CD14-positive monocyte (primary cell): ENCODE results near the gene PRSS27. TPM values are rescaled to one million over a fixed set of nuclear protein-coding genes. Genes with fewer than 3 reads are reported as not detected.

ENCODE experiments used
- DNase-seq, 3 donors: peaks; one replicate each; pipeline ENCODE4 v3.0.0-alpha.2; 2011 to 2022
- H2AFZ ChIP-seq: 2 replicates; pipeline ENCODE4 v1.6.0; 2012; ENCODE audit warnings: mild to moderate bottlenecking, low read depth, low read length, inconsistent platforms; ENCODE audit not compliant: insufficient read depth, poor library complexity, severe bottlenecking
- H3K27ac ChIP-seq, 2 donors: 1 replicate in 1 of 2; 2 replicates in 1 of 2; pipeline ENCODE4 v1.5.1; 2012 to 2013; ENCODE audit warnings: low read length in 2 of 2, control low read depth in 1 of 2, inconsistent platforms in 1 of 2, low read depth in 1 of 2, mild to moderate bottlenecking in 1 of 2
- H3K27me3 ChIP-seq, 2 donors: one replicate each; pipeline versions ENCODE4 v1.6.0 to v1.6.1; 2011 to 2013; ENCODE audit warnings: low read length in 2 of 2; ENCODE audit not compliant: control insufficient read depth in 2 of 2, insufficient read depth in 2 of 2
- H3K36me3 ChIP-seq, 2 donors: replicated peaks in 1 of 2; 1 replicate in 1 of 2; 2 replicates in 1 of 2; pipeline versions ENCODE4 v1.5.1 to v1.6.1; 2012 to 2013; ENCODE audit warnings: low read length in 2 of 2, control low read depth in 1 of 2, inconsistent platforms in 1 of 2, mild to moderate bottlenecking in 1 of 2; ENCODE audit not compliant: insufficient read depth in 2 of 2, control insufficient read depth in 1 of 2
- H3K4me1 ChIP-seq, 2 donors: 1 replicate in 1 of 2; 2 replicates in 1 of 2; pipeline versions ENCODE4 v1.5.1 to v1.6.1; 2012 to 2013; ENCODE audit warnings: low read length in 2 of 2, control low read depth in 1 of 2, inconsistent platforms in 1 of 2, mild to moderate bottlenecking in 1 of 2, moderate library complexity in 1 of 2; ENCODE audit not compliant: insufficient read depth in 2 of 2, control insufficient read depth in 1 of 2
- H3K4me2 ChIP-seq: replicated peaks from 2 replicates; pipeline ENCODE3; 2012; ENCODE audit warnings: low read length, moderate library complexity, mild to moderate bottlenecking; ENCODE audit not compliant: poor library complexity, severe bottlenecking; ENCODE audit errors: extremely low read depth
- H3K4me3 ChIP-seq, 3 experiments: fragments of 200-600 bp in 1 of 3; sonication (generic) in 1 of 3; replicated peaks in 1 of 3; 1 replicate in 2 of 3; 2 replicates in 1 of 3; pipeline ENCODE4 v1.5.1; 2011 to 2013; ENCODE audit warnings: low read length in 3 of 3, mild to moderate bottlenecking in 3 of 3, control low read depth in 2 of 3, low read depth in 2 of 3, inconsistent platforms in 1 of 3, moderate library complexity in 1 of 3
- H3K79me2 ChIP-seq: 2 replicates; pipeline ENCODE4 v1.6.0; 2012; ENCODE audit warnings: mild to moderate bottlenecking, control low read depth, inconsistent platforms, low read length, moderate library complexity; ENCODE audit not compliant: insufficient read depth
- H3K9ac ChIP-seq: 2 replicates; pipeline ENCODE4 v1.6.0; 2017; ENCODE audit warnings: low read length, mild to moderate bottlenecking; ENCODE audit not compliant: insufficient read depth, poor library complexity, severe bottlenecking
- H3K9me3 ChIP-seq, 2 donors: replicated peaks in 1 of 2; 1 replicate in 1 of 2; 2 replicates in 1 of 2; pipeline versions ENCODE4 v1.5.1 to v1.6.1; 2012 to 2013; ENCODE audit warnings: low read length in 2 of 2, control low read depth in 1 of 2; ENCODE audit not compliant: control insufficient read depth in 1 of 2, insufficient read depth in 1 of 2
- H4K20me1 ChIP-seq: 2 replicates; pipeline ENCODE4 v1.6.0; 2012; ENCODE audit warnings: mild to moderate bottlenecking, low read length, control low read depth, moderate library complexity; ENCODE audit not compliant: insufficient read depth
- H3K27ac Mint-ChIP-seq, 7 donors: one replicate each; pipeline ENCODE4 v1.8.0; 2020; ENCODE audit warnings: mild to moderate bottlenecking in 7 of 7, mixed read lengths in 7 of 7, moderate library complexity in 6 of 7, inconsistent platforms in 2 of 7
- H3K27me3 Mint-ChIP-seq, 3 donors: one replicate each; pipeline ENCODE4 v1.8.0; 2021 to 2022; ENCODE audit warnings: low read depth in 3 of 3, mild to moderate bottlenecking in 3 of 3, mixed read lengths in 3 of 3, moderate library complexity in 3 of 3, inconsistent platforms in 1 of 3
- H3K36me3 Mint-ChIP-seq, 2 donors: one replicate each; pipeline ENCODE4 v1.8.0; 2020; ENCODE audit warnings: mixed read lengths in 2 of 2, inconsistent platforms in 1 of 2, mild to moderate bottlenecking in 1 of 2
- H3K4me1 Mint-ChIP-seq: one replicate; pipeline ENCODE4 v1.8.0; 2020; ENCODE audit warnings: mild to moderate bottlenecking, mixed read lengths
- H3K4me3 Mint-ChIP-seq, 2 donors: one replicate each; pipeline ENCODE4 v1.8.0; 2020; ENCODE audit warnings: mild to moderate bottlenecking in 2 of 2, mixed read lengths in 2 of 2, moderate library complexity in 1 of 2
- H3K9me3 Mint-ChIP-seq, 7 donors: one replicate each; pipeline ENCODE4 v1.8.0; 2020 to 2022; ENCODE audit warnings: mixed read lengths in 7 of 7, mild to moderate bottlenecking in 6 of 7, moderate library complexity in 6 of 7, inconsistent platforms in 2 of 7
- CTCF ChIP-seq: fragments of 200-600 bp; IDR thresholded peaks from one replicate; pipeline ENCODE4 v1.8.0; 2022; ENCODE audit warnings: antibody characterized with exemption, mild to moderate bottlenecking
- WGBS: methylation state at CpG from one replicate; pipeline ENCODE4 v1.1.5; 2013; ENCODE audit warnings: missing lambda C conversion rate; ENCODE audit not compliant: insufficient coverage; 5-methylcytosine and 5-hydroxymethylcytosine counted together
- intact Hi-C, 2 donors: fragments of 100-400 bp; cut with micrococcal nuclease; formaldehyde crosslinking; loops; one replicate each; pipeline versions ENCODE4 v1.15.0 to v1.15.1; 2023
- polyA plus RNA-seq, 3 donors: library from polyadenylated mRNA; depleted of rRNA in 1 of 3; unstranded in 2 of 3; stranded (reverse) in 1 of 3; fragments of 300-500 nt in 2 of 3; fragments of >200 nt in 1 of 3; fragmentation: Illumina TruSeq in 2 of 3; gene quantifications; 1 replicate in 2 of 3; 2 replicates in 1 of 3; pipeline ENCODE4 v1.2.3, GENCODE V29; 2012 to 2021

PRSS27 gene
- polyA plus RNA-seq, 3 donors: 1.1 TPM; not detected in 2

- no peak overlapping the region for H3K9ac ChIP-seq
- no peak overlapping the region for H3K4me3 ChIP-seq
- H3K79me2 ChIP-seq: no peaks in the 10 kb centered on the region
- Mint-ChIP-seq H3K4me3 (peak overlapping the region in 1 of 2 donors; percentile 47), H3K36me3 (no peaks in the 10 kb centered on the region), H3K4me1 (peaks cover 4% of the 10 kb centered on the region), H3K27ac (no peak overlapping the region), H3K9me3 (peaks cover 0 to 4% (median 0%) of the 10 kb centered on the region in 7 donors), H3K27me3 (peaks cover 9 to 21% (median 20%) of the 10 kb centered on the region in 3 donors)
- H3K27ac ChIP-seq: no peak overlapping the region
- peaks cover 4% of the 10 kb centered on the region for H4K20me1 ChIP-seq
- peaks cover 9 to 22% of the 10 kb centered on the region in 2 donors for H3K4me1 ChIP-seq
- no peaks in the 10 kb centered on the region for H3K36me3 ChIP-seq
- no peak overlapping the region for H3K4me2 ChIP-seq
- H3K9me3 ChIP-seq: no peaks in the 10 kb centered on the region
- WGBS: 50% methylated on average over 9 of the region's 21 CpGs
- intact Hi-C loops: no loop called here
- no peak for TF ChIP-seq CTCF
- H2AFZ ChIP-seq: no peak overlapping the region
- DNase-seq: no peak
- H3K27me3 ChIP-seq: peaks cover 0 to 2% of the 10 kb centered on the region in 2 donors
Observed at GRCh38 chr16:2717383-2718263, 2.4 kb downstream of the PRSS27 start.

- Histone ChIP-seq H4K20me1 (peaks cover 7% of the 10 kb centered on the region), H3K36me3 (no peaks in the 10 kb centered on the region), H3K9ac (no peak overlapping the region), H3K27ac (no peak overlapping the region), H3K4me3 (no peak overlapping the region), H3K9me3 (no peaks in the 10 kb centered on the region), H3K4me2 (no peak overlapping the region), H2AFZ (no peak overlapping the region), H3K4me1 (peaks cover 9 to 22% of the 10 kb centered on the region in 2 donors), H3K27me3 (peaks cover 0 to 2% of the 10 kb centered on the region in 2 donors), H3K79me2 (no peaks in the 10 kb centered on the region)
- Mint-ChIP-seq H3K27me3 (peaks cover 9 to 20% (median 19%) of the 10 kb centered on the region in 3 donors), H3K9me3 (peaks cover 0 to 4% (median 0%) of the 10 kb centered on the region in 7 donors), H3K4me3 (no peak overlapping the region), H3K36me3 (no peaks in the 10 kb centered on the region), H3K27ac (peak overlapping the region in 1 of 7 donors; percentile 15), H3K4me1 (peaks cover 4% of the 10 kb centered on the region)
- WGBS: 94% methylated on average over 8 of the region's 10 CpGs
- DNase-seq: no peak
- intact Hi-C loops: no loop called here
- no peak for TF ChIP-seq CTCF
Observed at GRCh38 chr16:2716948-2717347, 3.1 kb downstream of the PRSS27 start.
